ENCODE measurements around the gene SAMD14. TPM values are rescaled to one million over a fixed set of nuclear protein-coding genes. Genes with fewer than 3 reads are reported as not detected.

Gene SAMD14
- total RNA-seq, 1 donor = 2.5 TPM

DNA sequence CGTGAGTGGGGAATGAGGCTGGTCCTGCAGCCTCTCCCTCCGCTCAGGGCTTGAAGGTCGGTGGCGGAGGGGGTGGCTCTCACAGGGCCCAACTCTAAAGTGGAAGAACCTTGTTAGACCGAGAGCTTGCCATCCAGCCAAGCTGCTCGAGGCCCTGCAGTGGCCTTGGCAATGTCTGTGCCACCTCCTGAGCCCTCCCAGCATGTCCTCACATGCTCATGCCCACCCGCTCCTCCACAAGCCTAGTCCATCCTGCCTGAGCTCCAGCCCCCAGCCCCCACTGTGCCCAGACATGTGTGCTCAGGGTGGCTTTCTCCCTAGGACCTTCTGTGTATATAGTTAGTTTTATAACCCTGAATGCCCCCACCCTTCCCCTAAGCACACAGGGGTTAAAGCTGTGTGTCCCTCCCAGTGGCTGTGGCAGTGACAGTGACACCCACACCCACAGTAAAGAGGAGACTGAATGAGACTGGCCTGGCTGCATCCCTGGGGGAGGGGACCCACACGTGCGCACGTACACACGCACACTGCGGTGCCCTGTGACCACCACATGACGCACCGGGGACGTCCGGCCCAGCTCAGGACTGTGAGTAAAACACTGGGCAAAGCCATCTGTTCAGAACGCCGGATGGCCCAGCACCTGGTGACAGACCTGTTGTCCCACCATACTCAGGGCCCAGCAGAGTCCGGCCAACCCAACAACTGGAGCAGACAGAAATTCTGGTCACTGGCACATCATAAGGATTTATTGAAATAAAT lies 19.2 kb downstream of the SAMD14 start:
- Histone ChIP-seq H3K9me3 (ENCODE audit: low read depth, low read length) (no peaks in the 10 kb centered on the region), H3K27ac (ENCODE audit: low read depth, low read length) (no peak overlapping the region), H3K4me3 (ENCODE audit: insufficient read depth, low read length) (no peak overlapping the region), H3K27me3 (ENCODE audit: insufficient read depth, low read length) (no peaks in the 10 kb centered on the region), H2AFZ (ENCODE audit: low read length) (no peak overlapping the region), H3K36me3 (ENCODE audit: insufficient read depth, low read length) (peaks cover 3% of the 10 kb centered on the region), H4K20me1 (ENCODE audit: insufficient read depth, low read length) (peaks cover 3% of the 10 kb centered on the region), H3K4me1 (ENCODE audit: insufficient read depth, low read length) (peaks cover 10% of the 10 kb centered on the region), H3K79me2 (ENCODE audit: insufficient read depth, low read length) (no peaks in the 10 kb centered on the region), H3K4me2 (ENCODE audit: insufficient read depth, low read length) (no peak overlapping the region)
- DNase-seq (ENCODE audit: insufficient read length, low spot score, missing footprints) = peak; percentile 78
- TF ChIP-seq, protein P1, sequence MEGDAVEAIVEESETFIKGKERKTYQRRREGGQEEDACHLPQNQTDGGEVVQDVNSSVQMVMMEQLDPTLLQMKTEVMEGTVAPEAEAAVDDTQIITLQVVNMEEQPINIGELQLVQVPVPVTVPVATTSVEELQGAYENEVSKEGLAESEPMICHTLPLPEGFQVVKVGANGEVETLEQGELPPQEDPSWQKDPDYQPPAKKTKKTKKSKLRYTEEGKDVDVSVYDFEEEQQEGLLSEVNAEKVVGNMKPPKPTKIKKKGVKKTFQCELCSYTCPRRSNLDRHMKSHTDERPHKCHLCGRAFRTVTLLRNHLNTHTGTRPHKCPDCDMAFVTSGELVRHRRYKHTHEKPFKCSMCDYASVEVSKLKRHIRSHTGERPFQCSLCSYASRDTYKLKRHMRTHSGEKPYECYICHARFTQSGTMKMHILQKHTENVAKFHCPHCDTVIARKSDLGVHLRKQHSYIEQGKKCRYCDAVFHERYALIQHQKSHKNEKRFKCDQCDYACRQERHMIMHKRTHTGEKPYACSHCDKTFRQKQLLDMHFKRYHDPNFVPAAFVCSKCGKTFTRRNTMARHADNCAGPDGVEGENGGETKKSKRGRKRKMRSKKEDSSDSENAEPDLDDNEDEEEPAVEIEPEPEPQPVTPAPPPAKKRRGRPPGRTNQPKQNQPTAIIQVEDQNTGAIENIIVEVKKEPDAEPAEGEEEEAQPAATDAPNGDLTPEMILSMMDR (IDR thresholded peaks at IDR 0.05; ENCODE audit: extremely low read depth, low read depth, low read length) = no peak

DNA sequence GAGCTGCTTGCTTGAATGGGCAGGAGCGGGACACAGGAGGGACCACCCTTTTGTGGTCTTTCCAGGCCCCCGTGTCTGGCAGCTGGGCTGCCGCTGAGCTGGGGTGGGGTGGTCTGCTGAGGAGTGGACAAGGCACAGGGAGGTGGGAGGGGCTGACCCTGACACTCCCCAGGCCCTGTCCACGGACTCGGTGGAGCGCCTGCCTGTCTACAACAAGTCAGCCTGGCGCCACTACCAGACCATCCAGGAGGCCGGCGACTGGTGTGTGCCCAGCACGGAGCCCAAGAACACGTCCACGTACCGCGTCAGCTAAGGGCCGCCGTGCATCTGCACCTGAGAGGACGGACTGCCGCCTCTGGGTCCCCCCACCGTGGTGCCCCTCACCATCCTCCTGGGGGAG lies 20.2 kb downstream of the SAMD14 start:
- Histone ChIP-seq H2AFZ (ENCODE audit: low read length) (no peak overlapping the region), H3K27me3 (ENCODE audit: insufficient read depth, low read length) (no peaks in the 10 kb centered on the region), H3K79me2 (ENCODE audit: insufficient read depth, low read length) (no peaks in the 10 kb centered on the region), H3K27ac (ENCODE audit: low read depth, low read length) (no peak overlapping the region), H3K4me2 (ENCODE audit: insufficient read depth, low read length) (no peak overlapping the region), H3K36me3 (ENCODE audit: insufficient read depth, low read length) (peaks cover 7% of the 10 kb centered on the region), H3K9me3 (ENCODE audit: low read depth, low read length) (no peaks in the 10 kb centered on the region), H3K4me3 (ENCODE audit: insufficient read depth, low read length) (no peak overlapping the region), H4K20me1 (ENCODE audit: insufficient read depth, low read length) (peaks cover 3% of the 10 kb centered on the region), H3K4me1 (ENCODE audit: insufficient read depth, low read length) (peaks cover 10% of the 10 kb centered on the region)
- TF ChIP-seq, protein P1 (IDR thresholded peaks at IDR 0.05; ENCODE audit: extremely low read depth, low read depth, low read length) = no peak
- no peak for DNase-seq (ENCODE audit: insufficient read length, low spot score, missing footprints)

DNA sequence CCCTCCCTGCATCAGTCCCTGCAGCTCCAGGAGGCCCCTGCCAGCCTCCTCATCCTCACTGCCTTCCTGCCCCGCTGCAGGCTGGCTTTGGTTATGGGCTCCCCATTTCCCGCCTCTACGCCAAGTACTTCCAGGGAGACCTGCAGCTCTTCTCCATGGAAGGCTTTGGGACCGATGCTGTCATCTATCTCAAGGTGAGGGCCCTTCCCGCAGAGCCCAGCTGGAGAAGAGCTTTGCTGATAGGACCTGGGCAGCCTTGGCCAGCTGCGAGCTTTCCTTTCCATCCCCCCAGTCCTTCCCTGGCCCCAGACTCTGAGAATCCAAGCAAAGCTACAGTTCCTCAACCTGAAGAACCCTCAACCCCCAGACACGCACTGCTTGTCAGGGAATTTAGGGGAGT lies 20.8 kb downstream of the SAMD14 start:
- TF ChIP-seq, protein P1 (IDR thresholded peaks at IDR 0.05; ENCODE audit: extremely low read depth, low read depth, low read length) = no peak
- Histone ChIP-seq H3K79me2 (ENCODE audit: insufficient read depth, low read length) (no peaks in the 10 kb centered on the region), H4K20me1 (ENCODE audit: insufficient read depth, low read length) (peaks cover 3% of the 10 kb centered on the region), H3K4me3 (ENCODE audit: insufficient read depth, low read length) (no peak overlapping the region), H3K4me1 (ENCODE audit: insufficient read depth, low read length) (peaks cover 10% of the 10 kb centered on the region), H3K27ac (ENCODE audit: low read depth, low read length) (no peak overlapping the region), H3K9me3 (ENCODE audit: low read depth, low read length) (no peaks in the 10 kb centered on the region), H3K36me3 (ENCODE audit: insufficient read depth, low read length) (peaks cover 7% of the 10 kb centered on the region), H3K4me2 (ENCODE audit: insufficient read depth, low read length) (no peak overlapping the region), H3K27me3 (ENCODE audit: insufficient read depth, low read length) (no peaks in the 10 kb centered on the region), H2AFZ (ENCODE audit: low read length) (no peak overlapping the region)
- DNase-seq (ENCODE audit: insufficient read length, low spot score, missing footprints) = peak; percentile 18

DNA sequence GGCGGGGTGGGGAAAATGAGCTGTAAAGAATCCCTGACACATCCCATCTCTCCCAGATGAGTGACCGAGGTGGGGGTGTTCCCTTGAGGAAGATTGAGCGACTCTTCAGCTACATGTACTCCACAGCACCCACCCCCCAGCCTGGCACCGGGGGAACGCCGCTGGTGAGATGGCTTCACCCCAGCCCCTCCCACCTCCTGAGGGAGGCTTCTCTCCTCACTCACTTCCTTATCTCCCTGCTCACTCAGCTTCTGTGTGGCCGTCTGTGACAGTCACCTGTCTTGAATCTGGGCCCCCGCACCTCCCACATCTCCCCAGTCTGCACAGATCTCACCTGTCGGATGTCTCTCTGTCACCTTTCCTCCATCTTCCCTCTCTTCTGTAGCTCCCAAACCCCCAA lies 21.4 kb downstream of the SAMD14 start:
- Histone ChIP-seq H2AFZ (ENCODE audit: low read length) (no peak overlapping the region), H3K79me2 (ENCODE audit: insufficient read depth, low read length) (no peaks in the 10 kb centered on the region)

More for the DNA sequence above, 21.4 kb downstream of the SAMD14 start:
- no peak overlapping the region for H3K4me2 ChIP-seq (ENCODE audit: insufficient read depth, low read length)
- TF ChIP-seq, protein P1 (IDR thresholded peaks at IDR 0.05; ENCODE audit: extremely low read depth, low read depth, low read length) = no peak
- no peaks in the 10 kb centered on the region for H3K27me3 ChIP-seq (ENCODE audit: insufficient read depth, low read length)
- DNase-seq (ENCODE audit: insufficient read length, low spot score, missing footprints) = peak; percentile 58
- H3K36me3 ChIP-seq (ENCODE audit: insufficient read depth, low read length) = peaks cover 7% of the 10 kb centered on the region
- no peak overlapping the region for H3K27ac ChIP-seq (ENCODE audit: low read depth, low read length)
- no peaks in the 10 kb centered on the region for H3K9me3 ChIP-seq (ENCODE audit: low read depth, low read length)
- no peak overlapping the region for H3K4me3 ChIP-seq (ENCODE audit: insufficient read depth, low read length)
- peaks cover 7% of the 10 kb centered on the region for H4K20me1 ChIP-seq (ENCODE audit: insufficient read depth, low read length)
- H3K4me1 ChIP-seq (ENCODE audit: insufficient read depth, low read length) = peaks cover 10% of the 10 kb centered on the region
